ENCODE measurements around the gene TMEM30A.

The TMEM30A gene

GRCh38 chr6:75215291-75215690 is 69.3 kb downstream of the TMEM30A start:
- no peak for DNase-seq (ENCODE audit: low spot score)

GRCh38 chr6:75213732-75214131 is 70.9 kb downstream of the TMEM30A start:
- DNase-seq (ENCODE audit: low spot score) = no peak

DNA sequence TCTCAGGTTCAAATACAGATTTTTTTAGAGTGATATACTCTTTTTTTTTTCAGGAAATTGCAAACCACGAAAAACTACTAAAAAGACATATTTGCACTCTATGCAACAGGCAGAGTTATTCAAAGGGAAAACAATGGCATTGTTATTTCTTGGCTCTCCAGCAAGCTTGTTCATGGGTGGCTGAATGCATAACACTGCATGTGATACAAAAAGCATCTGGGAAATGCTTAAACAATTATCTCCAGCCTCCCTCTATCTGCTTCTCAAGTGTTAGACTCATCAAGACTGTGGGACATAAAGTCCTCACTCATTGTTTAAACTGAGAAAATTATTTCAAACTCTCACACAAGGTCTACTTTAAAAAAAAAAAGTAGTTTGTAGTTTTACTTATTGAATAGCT is 71.5 kb downstream of the TMEM30A start:
- no peak for DNase-seq (ENCODE audit: low spot score)

- DNase-seq (ENCODE audit: low spot score) = no peak
Measured at GRCh38 chr6:75211920-75212590, 72.5 kb downstream of the TMEM30A start.

DNA sequence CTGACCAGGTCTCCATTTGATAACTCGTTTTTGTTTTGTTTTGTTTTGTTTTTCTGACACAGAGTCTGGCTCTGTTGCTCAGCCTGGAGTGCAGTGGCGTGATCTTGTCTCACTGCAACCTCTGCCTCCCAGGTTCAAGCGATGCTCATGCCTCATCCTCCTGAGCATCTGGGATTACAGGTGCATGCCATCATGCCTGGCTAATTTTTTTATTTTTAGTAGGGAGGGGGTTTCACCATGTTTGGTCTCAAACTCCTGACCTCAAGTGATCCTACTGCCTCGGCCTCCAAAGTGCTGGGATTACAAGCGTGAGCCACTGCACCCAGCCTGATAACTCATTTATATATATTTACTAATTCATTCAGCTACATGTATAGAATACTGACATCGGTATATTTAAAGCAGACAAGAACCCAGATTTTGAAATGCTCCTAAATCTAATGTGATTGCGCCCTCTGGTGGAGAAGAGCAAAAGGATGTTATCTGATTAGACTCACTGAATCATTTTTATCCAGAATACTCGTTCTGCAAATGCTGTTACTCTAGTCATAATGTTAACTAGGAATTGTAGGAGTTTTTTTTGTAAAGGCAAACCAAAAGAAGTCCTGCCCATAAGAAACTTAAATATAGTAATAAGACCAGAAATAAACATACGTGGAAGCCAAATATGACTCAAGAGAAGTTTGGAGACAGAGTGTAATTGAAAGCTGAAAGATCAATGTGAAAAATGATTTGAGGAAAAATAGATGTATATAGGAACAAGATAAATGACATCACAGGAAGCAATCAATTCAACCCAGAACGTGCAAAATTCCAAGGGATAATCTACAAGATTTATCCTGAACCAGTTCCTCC is 73.5 kb downstream of the TMEM30A start:
- no peak for DNase-seq (ENCODE audit: low spot score)

- DNase-seq (ENCODE audit: low spot score) = no peak
Measured at GRCh38 chr6:75209184-75209723, 75.3 kb downstream of the TMEM30A start.

DNA sequence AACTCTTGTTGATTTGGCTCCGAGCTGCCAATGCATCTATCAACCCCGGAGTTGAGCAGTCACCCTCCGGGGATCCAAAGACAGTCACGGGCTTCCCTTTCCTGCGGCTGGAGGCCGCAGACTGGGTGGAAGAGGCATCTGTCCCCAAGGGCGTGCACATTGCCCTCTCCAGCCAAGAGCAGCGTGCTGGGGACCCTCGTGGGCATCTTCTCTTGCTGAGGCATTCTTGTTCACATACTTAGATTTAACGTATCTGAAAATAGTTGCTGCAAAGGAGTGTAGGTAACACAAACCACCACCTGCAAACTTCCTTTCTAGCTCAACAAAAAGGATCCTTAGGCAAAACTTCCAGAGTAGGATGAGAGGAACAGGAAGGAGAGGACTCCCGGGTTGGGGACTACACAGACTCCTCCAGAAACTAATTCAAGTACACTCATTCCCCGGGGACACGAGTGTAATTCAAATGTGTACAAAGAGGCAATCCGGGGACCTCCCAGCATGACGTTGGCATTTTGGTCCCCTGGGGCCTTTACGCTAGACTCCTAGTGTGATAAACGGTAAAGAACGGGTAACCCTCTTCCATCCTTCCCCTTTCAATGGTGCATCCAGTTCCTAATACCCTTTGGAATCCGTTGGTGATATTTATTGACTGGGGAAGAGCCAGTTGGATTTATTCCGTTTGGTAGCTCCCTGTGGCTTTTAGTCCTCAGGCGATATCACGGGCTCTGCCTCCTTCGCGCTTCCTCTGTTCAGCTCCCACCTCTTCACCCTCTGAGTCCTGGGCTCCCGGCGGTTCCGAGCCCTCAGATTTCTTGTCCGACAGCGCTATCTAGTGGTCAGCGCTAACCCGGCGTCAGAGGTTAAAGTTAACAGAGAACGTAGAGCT is 76.1 kb downstream of the TMEM30A start:
- no peak for DNase-seq (ENCODE audit: low spot score)

DNA sequence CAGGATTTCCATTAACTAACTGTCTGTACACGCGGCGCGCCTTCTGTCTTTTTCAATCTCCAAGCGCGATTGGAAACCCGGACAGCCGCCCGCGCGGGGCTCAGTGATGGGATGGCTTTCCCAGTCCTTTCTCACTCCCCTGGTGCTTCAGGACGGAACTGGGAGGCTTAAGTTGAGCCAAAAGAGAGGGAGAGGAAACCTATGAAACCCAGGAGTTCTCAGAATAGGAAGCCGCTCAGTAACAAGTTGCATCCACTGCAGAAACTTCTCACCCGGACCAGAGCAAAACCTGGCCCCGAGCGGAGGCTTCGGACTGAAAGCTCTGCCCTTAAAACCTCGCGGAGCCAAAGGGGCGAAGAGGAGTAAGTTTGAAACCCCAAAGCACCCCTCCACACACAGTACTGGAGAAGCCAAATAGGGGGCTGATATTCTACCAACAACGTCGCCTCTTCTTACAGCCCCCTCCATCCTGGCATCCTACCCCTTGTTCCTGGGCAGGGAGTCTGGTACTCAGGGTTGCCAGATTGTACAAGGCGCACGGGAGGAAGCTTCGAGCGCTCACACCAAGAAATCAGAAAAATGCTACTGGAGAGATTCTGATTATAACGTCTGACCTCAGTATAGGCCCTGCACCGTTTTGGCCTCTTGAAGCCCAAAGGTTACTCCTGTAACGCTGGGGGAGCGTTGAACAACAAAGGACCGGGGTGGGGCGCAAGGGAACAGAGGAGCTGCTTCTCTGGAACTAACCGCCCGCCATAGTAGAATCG is 77.8 kb downstream of the TMEM30A start:
- DNase-seq (ENCODE audit: low spot score) = no peak

- DNase-seq (ENCODE audit: low spot score) = no peak
Measured at GRCh38 chr6:75205776-75206575, 78.6 kb downstream of the TMEM30A start, which contains the start of gene COL12A1. Gene COL12A1 (minus strand): TSS chr6:75206053. CDS start chr6:75202792, 3,261 bp downstream.

GRCh38 chr6:75204959-75205775 is 79.4 kb downstream of the TMEM30A start:
- DNase-seq (ENCODE audit: low spot score) = no peak

DNA sequence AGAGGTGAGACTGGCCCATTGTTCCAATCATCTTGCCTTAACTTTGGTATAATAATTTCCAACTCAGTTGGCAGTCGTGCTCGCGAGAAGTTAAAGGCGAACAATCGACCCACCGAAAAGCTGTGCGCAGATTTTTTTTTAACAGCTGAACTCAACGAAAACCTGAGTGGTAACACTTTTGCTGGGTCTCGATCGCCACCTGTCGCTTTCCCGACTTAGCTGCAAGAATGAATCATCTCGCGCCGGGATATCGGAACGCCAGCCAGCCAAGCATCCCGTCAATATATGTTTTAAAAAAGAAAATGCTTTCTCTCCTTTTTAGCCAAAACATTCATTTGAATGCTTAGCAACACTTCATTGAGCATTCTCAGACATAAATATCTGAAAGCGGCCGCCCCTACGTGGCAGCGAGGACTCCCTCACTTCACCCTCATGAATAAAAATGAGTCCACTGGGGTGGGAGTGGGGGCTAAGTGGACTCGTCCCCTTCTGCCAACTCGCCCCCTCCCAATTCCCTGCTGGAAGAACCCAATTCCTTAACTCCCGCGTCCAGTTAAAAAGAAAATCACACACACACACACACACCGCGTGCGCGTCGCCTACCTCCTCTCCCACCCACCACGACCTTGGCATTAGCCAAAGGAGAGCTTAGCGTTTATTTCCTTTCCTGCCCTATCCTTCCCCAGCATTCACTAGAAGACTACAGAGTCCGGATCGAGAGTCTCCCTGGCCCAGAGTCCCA is 80.2 kb downstream of the TMEM30A start:
- peak; percentile 79 for DNase-seq (ENCODE audit: low spot score)

- DNase-seq (ENCODE audit: low spot score) = no peak
Measured at GRCh38 chr6:75203721-75204120, 80.9 kb downstream of the TMEM30A start.
